ENCODE measurements around the gene SERPIND1.

SERPIND1 gene

GRCh38 chr22:20741634-20742581 lies 32.0 kb upstream of the SERPIND1 start:
- peak; percentile 23 for DNase-seq (ENCODE audit: low read depth)
- no peak overlapping the region for H3K4me3 ChIP-seq (ENCODE audit: low read depth, low read length)
- TF ChIP-seq MYC (IDR thresholded peaks at IDR 0.05; ENCODE audit: low read depth, low read length): no peak
- TF ChIP-seq POLR2A (IDR thresholded peaks at IDR 0.05; ENCODE audit: extremely low read depth, insufficient read length): no peak
- peak; percentile 47 for TF ChIP-seq CTCF (IDR thresholded peaks at IDR 0.05; ENCODE audit: low read depth, low read length)

- DNase-seq (ENCODE audit: low read depth): no peak
- no peak for TF ChIP-seq POLR2A (IDR thresholded peaks at IDR 0.05; ENCODE audit: extremely low read depth, insufficient read length)
- no peak for TF ChIP-seq MAX (IDR thresholded peaks at IDR 0.05; ENCODE audit: low read depth, low read length)
- no peak for TF ChIP-seq CTCF (IDR thresholded peaks at IDR 0.05; ENCODE audit: low read depth, low read length)
- TF ChIP-seq MYC (IDR thresholded peaks at IDR 0.05; ENCODE audit: low read depth, low read length): no peak
- no peak overlapping the region for H3K4me3 ChIP-seq (ENCODE audit: low read depth, low read length)
These were observed 31.1 kb upstream of the SERPIND1 start for GRCh38 chr22:20742764-20743163.

GRCh38 chr22:20744456-20744855 lies 29.5 kb upstream of the SERPIND1 start:
- DNase-seq (ENCODE audit: low read depth): no peak
- TF ChIP-seq CTCF (IDR thresholded peaks at IDR 0.05; ENCODE audit: low read depth, low read length): no peak
- TF ChIP-seq MAX (IDR thresholded peaks at IDR 0.05; ENCODE audit: low read depth, low read length): no peak
- no peak for TF ChIP-seq MYC (IDR thresholded peaks at IDR 0.05; ENCODE audit: low read depth, low read length)
- TF ChIP-seq POLR2A (IDR thresholded peaks at IDR 0.05; ENCODE audit: extremely low read depth, insufficient read length): no peak
- H3K4me3 ChIP-seq (ENCODE audit: low read depth, low read length): no peak overlapping the region

GRCh38 chr22:20745119-20745518 lies 28.8 kb upstream of the SERPIND1 start:
- no peak for DNase-seq (ENCODE audit: low read depth)
- H3K4me3 ChIP-seq (ENCODE audit: low read depth, low read length): no peak overlapping the region
- no peak for TF ChIP-seq CTCF (IDR thresholded peaks at IDR 0.05; ENCODE audit: low read depth, low read length)
- no peak for TF ChIP-seq POLR2A (IDR thresholded peaks at IDR 0.05; ENCODE audit: extremely low read depth, insufficient read length)
- TF ChIP-seq MYC (IDR thresholded peaks at IDR 0.05; ENCODE audit: low read depth, low read length): no peak
- no peak for TF ChIP-seq MAX (IDR thresholded peaks at IDR 0.05; ENCODE audit: low read depth, low read length)

GRCh38 chr22:20746431-20747189 lies 27.3 kb upstream of the SERPIND1 start:
- DNase-seq (ENCODE audit: low read depth): no peak
- TF ChIP-seq MAX (IDR thresholded peaks at IDR 0.05; ENCODE audit: low read depth, low read length) (no peak), CTCF (IDR thresholded peaks at IDR 0.05; ENCODE audit: low read depth, low read length) (no peak), POLR2A (IDR thresholded peaks at IDR 0.05; ENCODE audit: extremely low read depth, insufficient read length) (no peak), MYC (IDR thresholded peaks at IDR 0.05; ENCODE audit: low read depth, low read length) (no peak)
- H3K4me3 ChIP-seq (ENCODE audit: low read depth, low read length): no peak overlapping the region

All from NB4 (cell line).